ENCODE measurements around the gene PIP5K1B. TPM values are rescaled to one million over a fixed set of nuclear protein-coding genes. Genes with fewer than 3 reads are reported as not detected.

Gene PIP5K1B
- total RNA-seq, 1 donor from 2014 or later = 0.71 TPM

GRCh38 chr9:68851657-68852056 lies 146.6 kb downstream of the PIP5K1B start:
- H3K4me3 ChIP-seq (ENCODE audit: low read depth, low read length) = no peak overlapping the region
- TF ChIP-seq CTCF (IDR thresholded peaks at IDR 0.05; ENCODE audit: insufficient read depth, low read length, poor library complexity, severe bottlenecking) = no peak
- no peaks in the 10 kb centered on the region for H3K27me3 ChIP-seq (ENCODE audit: control insufficient read depth, insufficient read depth, low read length)
- DNase-seq (ENCODE audit: low read depth) = no peak
- H3K36me3 ChIP-seq (ENCODE audit: control insufficient read depth, insufficient read depth, low read length) = no peaks in the 10 kb centered on the region

- H3K36me3 ChIP-seq (ENCODE audit: control insufficient read depth, insufficient read depth, low read length) = no peaks in the 10 kb centered on the region
- no peaks in the 10 kb centered on the region for H3K27me3 ChIP-seq (ENCODE audit: control insufficient read depth, insufficient read depth, low read length)
- no peak for DNase-seq (ENCODE audit: low read depth)
- no peak for TF ChIP-seq CTCF (IDR thresholded peaks at IDR 0.05; ENCODE audit: insufficient read depth, low read length, poor library complexity, severe bottlenecking)
- H3K4me3 ChIP-seq (ENCODE audit: low read depth, low read length) = no peak overlapping the region
These were observed 147.9 kb downstream of the PIP5K1B start for GRCh38 chr9:68852941-68853340.

GRCh38 chr9:68859347-68859746 lies 154.3 kb downstream of the PIP5K1B start:
- no peaks in the 10 kb centered on the region for H3K27me3 ChIP-seq (ENCODE audit: control insufficient read depth, insufficient read depth, low read length)
- H3K36me3 ChIP-seq (ENCODE audit: control insufficient read depth, insufficient read depth, low read length) = no peaks in the 10 kb centered on the region
- TF ChIP-seq CTCF (IDR thresholded peaks at IDR 0.05; ENCODE audit: insufficient read depth, low read length, poor library complexity, severe bottlenecking) = no peak
- H3K4me3 ChIP-seq (ENCODE audit: low read depth, low read length) = no peak overlapping the region
- no peak for DNase-seq (ENCODE audit: low read depth)

- Histone ChIP-seq H3K27me3 (ENCODE audit: control insufficient read depth, insufficient read depth, low read length) (no peaks in the 10 kb centered on the region), H3K4me3 (ENCODE audit: low read depth, low read length) (no peak overlapping the region), H3K36me3 (ENCODE audit: control insufficient read depth, insufficient read depth, low read length) (no peaks in the 10 kb centered on the region)
- no peak for DNase-seq (ENCODE audit: low read depth)
- no peak for TF ChIP-seq CTCF (IDR thresholded peaks at IDR 0.05; ENCODE audit: insufficient read depth, low read length, poor library complexity, severe bottlenecking)
These were observed 155.4 kb downstream of the PIP5K1B start for GRCh38 chr9:68860419-68860818.

GRCh38 chr9:68861436-68861835 lies 156.4 kb downstream of the PIP5K1B start:
- H3K36me3 ChIP-seq (ENCODE audit: control insufficient read depth, insufficient read depth, low read length) = no peaks in the 10 kb centered on the region
- no peak for DNase-seq (ENCODE audit: low read depth)
- H3K27me3 ChIP-seq (ENCODE audit: control insufficient read depth, insufficient read depth, low read length) = no peaks in the 10 kb centered on the region
- no peak for TF ChIP-seq CTCF (IDR thresholded peaks at IDR 0.05; ENCODE audit: insufficient read depth, low read length, poor library complexity, severe bottlenecking)
- no peak overlapping the region for H3K4me3 ChIP-seq (ENCODE audit: low read depth, low read length)

GRCh38 chr9:68867066-68867465 lies 162.0 kb downstream of the PIP5K1B start:
- no peaks in the 10 kb centered on the region for H3K36me3 ChIP-seq (ENCODE audit: control insufficient read depth, insufficient read depth, low read length)
- H3K4me3 ChIP-seq (ENCODE audit: low read depth, low read length) = no peak overlapping the region
- DNase-seq (ENCODE audit: low read depth) = no peak
- H3K27me3 ChIP-seq (ENCODE audit: control insufficient read depth, insufficient read depth, low read length) = no peaks in the 10 kb centered on the region
- no peak for TF ChIP-seq CTCF (IDR thresholded peaks at IDR 0.05; ENCODE audit: insufficient read depth, low read length, poor library complexity, severe bottlenecking)

Measured in kidney epithelial cell (primary cell).